HG03378 (cell line): ENCODE measurements around the gene KRTAP5-5.
"Not testable (repeated sequence)": the region's sequence is repeated elsewhere in the genome, so short reads cannot be mapped to it uniquely, and the experiment has no call there.

Experiments
- ATAC-seq: cut with Tn5 transposase; IDR thresholded peaks from one replicate; pipeline ENCODE4 v1.9.1; 2021; ENCODE audit warnings: mild to moderate bottlenecking, moderate library complexity; ENCODE audit not compliant: unreplicated experiment

The KRTAP5-5 gene

GRCh38 chr11:1640076-1640946, 10.7 kb downstream of the KRTAP5-5 start:
- ATAC-seq: no peak

GRCh38 chr11:1641096-1641495, 11.5 kb downstream of the KRTAP5-5 start:
- ATAC-seq: no peak

- ATAC-seq: no peak
These were observed 12.9 kb downstream of the KRTAP5-5 start for GRCh38 chr11:1642288-1643145.

GRCh38 chr11:1643146-1643690, 13.6 kb downstream of the KRTAP5-5 start:
- ATAC-seq: no peak

- ATAC-seq: no peak
These were observed 15.2 kb downstream of the KRTAP5-5 start for GRCh38 chr11:1644601-1645356.

- no peak for ATAC-seq
These were observed 15.8 kb downstream of the KRTAP5-5 start for GRCh38 chr11:1645357-1645821.

GRCh38 chr11:1646540-1646939, 17.0 kb downstream of the KRTAP5-5 start:
- not testable (repeated sequence) for ATAC-seq

GRCh38 chr11:1647901-1648652, 18.5 kb downstream of the KRTAP5-5 start:
- ATAC-seq: no peak

- no peak for ATAC-seq
These were observed 19.3 kb downstream of the KRTAP5-5 start for GRCh38 chr11:1648653-1649420.

GRCh38 chr11:1650034-1650917, 20.7 kb downstream of the KRTAP5-5 start:
- no peak for ATAC-seq

GRCh38 chr11:1650918-1651262, 21.3 kb downstream of the KRTAP5-5 start:
- ATAC-seq: no peak

- ATAC-seq: no peak
These were observed 21.9 kb downstream of the KRTAP5-5 start for GRCh38 chr11:1651411-1651980.

GRCh38 chr11:1652026-1652425, 22.5 kb downstream of the KRTAP5-5 start:
- ATAC-seq: no peak

GRCh38 chr11:1652442-1652770, 22.8 kb downstream of the KRTAP5-5 start:
- no peak for ATAC-seq

GRCh38 chr11:1652771-1653540, 23.4 kb downstream of the KRTAP5-5 start:
- no peak for ATAC-seq

- no peak for ATAC-seq
These were observed 24.2 kb downstream of the KRTAP5-5 start for GRCh38 chr11:1653541-1654387.
